Endothelial cell of umbilical vein (primary cell): ENCODE data around the gene ZSCAN12. TPM values are rescaled to one million over a fixed set of nuclear protein-coding genes. Genes with fewer than 3 reads are reported as not detected.

ENCODE experiments used
- BruUV-seq: library from RNA; stranded (reverse); fragments of 400-500 nt; replicated peaks from 2 replicates; lab custom pipeline; 2021; lab: Mats Ljungman, UMichigan
- CTCF ChIA-PET: fragments of 300-600, 350-600 bp; sonication (Branson Sonifier 250); formaldehyde crosslinking; loops from one replicate; lab custom pipeline; 2021; ENCODE audit warnings: antibody characterized with exemption, inconsistent platforms; lab: Charles Lee
- POLR2A ChIA-PET: fragments of 300-600, 350-600 bp; sonication (Branson Sonifier 250); formaldehyde crosslinking; loops from one replicate; lab custom pipeline; 2021; ENCODE audit warnings: antibody characterized with exemption, inconsistent platforms; lab: Charles Lee
- DNase-seq: peaks from one replicate; pipeline ENCODE4 v3.0.0-alpha.2; 2011; ENCODE audit warnings: low read depth, low spot score
- FAIRE-seq: peaks from 2 replicates; lab custom pipeline; 2011; peaks lifted over from hg19 to GRCh38; lab: Jason Lieb, UNC
- H2AFZ ChIP-seq: 2 replicates; pipeline ENCODE4 v1.6.0; 2012; ENCODE audit warnings: low read depth, low read length, control low read depth, inconsistent platforms
- H3K27ac ChIP-seq: 2 replicates; pipeline ENCODE4 v1.5.1; 2011; ENCODE audit warnings: low read depth, mild to moderate bottlenecking, control low read depth, low read length, moderate library complexity; ENCODE audit not compliant: insufficient read depth
- H3K27me3 ChIP-seq, 2 experiments: 2 replicates each; pipeline versions ENCODE4 v1.6.0 to v1.6.1; 2011; ENCODE audit warnings: low read length in 2 of 2, mixed read lengths in 1 of 2; ENCODE audit not compliant: control insufficient read depth in 2 of 2, insufficient read depth in 2 of 2
- H3K36me3 ChIP-seq, 2 experiments: 2 replicates in 1 of 2; 3 replicates in 1 of 2; pipeline ENCODE4 v1.5.1; 2011; ENCODE audit warnings: low read length in 2 of 2, mild to moderate bottlenecking in 1 of 2, moderate library complexity in 1 of 2; ENCODE audit not compliant: control insufficient read depth in 2 of 2, insufficient read depth in 2 of 2; ENCODE audit errors: extremely low read depth in 1 of 2
- H3K4me1 ChIP-seq: 3 replicates; pipeline ENCODE4 v1.5.1; 2011; ENCODE audit warnings: mild to moderate bottlenecking, low read length; ENCODE audit not compliant: control insufficient read depth, insufficient read depth; ENCODE audit errors: extremely low read depth
- H3K4me2 ChIP-seq: 2 replicates; pipeline ENCODE4 v1.6.1; 2011; ENCODE audit warnings: low read length, control low read depth, mixed read lengths; ENCODE audit not compliant: insufficient read depth
- H3K4me3 ChIP-seq, 3 experiments: fragments of 200-600 bp in 1 of 3; sonication (generic), shearing (Covaris generic) in 1 of 3; replicated peaks in 1 of 3; 2 replicates each; pipeline ENCODE4 v1.5.1; 2011 to 2016; ENCODE audit warnings: control low read depth in 3 of 3, low read length in 3 of 3, mild to moderate bottlenecking in 2 of 3, inconsistent platforms in 1 of 3, low read depth in 1 of 3, moderate library complexity in 1 of 3; ENCODE audit not compliant: insufficient read depth in 1 of 3
- H3K79me2 ChIP-seq: 2 replicates; pipeline ENCODE4 v1.6.0; 2012; ENCODE audit warnings: low read length, inconsistent platforms; ENCODE audit not compliant: control insufficient read depth, insufficient read depth
- H3K9ac ChIP-seq: replicated peaks from 2 replicates; pipeline ENCODE3; 2011; ENCODE audit warnings: low read length, control low read depth; ENCODE audit not compliant: insufficient read depth; ENCODE audit errors: extremely low read depth
- H3K9me1 ChIP-seq: replicated peaks from 3 replicates; pipeline ENCODE4 v1.6.0; 2011; ENCODE audit warnings: mild to moderate bottlenecking, low read length; ENCODE audit not compliant: control insufficient read depth, insufficient read depth; ENCODE audit errors: extremely low read depth
- H3K9me3 ChIP-seq: replicated peaks from 2 replicates; pipeline ENCODE4 v1.5.1; 2012; ENCODE audit warnings: low read length, inconsistent platforms; ENCODE audit not compliant: control insufficient read depth, insufficient read depth
- H4K20me1 ChIP-seq: replicated peaks from 2 replicates; pipeline ENCODE3; 2011; ENCODE audit warnings: mild to moderate bottlenecking, low read length; ENCODE audit not compliant: control insufficient read depth, insufficient read depth; ENCODE audit errors: extremely low read depth
- CTCF ChIP-seq, 2 donors: IDR thresholded peaks; 1 replicate in 1 of 2; 2 replicates in 1 of 2; pipeline ENCODE4 v1.5.1; 2011; ENCODE audit warnings: low read length in 2 of 2, mild to moderate bottlenecking in 2 of 2, moderate library complexity in 2 of 2, control low read depth in 1 of 2, inconsistent platforms in 1 of 2, low read depth in 1 of 2; ENCODE audit not compliant: insufficient read depth in 1 of 2; ENCODE audit errors: extremely low read depth in 1 of 2
- EZH2 ChIP-seq: IDR thresholded peaks from 2 replicates; pipeline ENCODE4 v1.6.1; 2012; ENCODE audit warnings: borderline replicate concordance, low read depth, mild to moderate bottlenecking, moderate library complexity, low read length, inconsistent platforms; ENCODE audit not compliant: severe bottlenecking
- FOS ChIP-seq: IDR thresholded peaks from 2 replicates; pipeline ENCODE4 v1.6.1; 2011; ENCODE audit warnings: mild to moderate bottlenecking, low read length, moderate library complexity, borderline replicate concordance; ENCODE audit not compliant: insufficient read depth
- GATA2 ChIP-seq: IDR thresholded peaks from 2 replicates; pipeline ENCODE4 v1.7.0; 2011; ENCODE audit warnings: low read depth, mild to moderate bottlenecking, moderate library complexity, mixed read lengths, low read length; ENCODE audit not compliant: insufficient read length, insufficient read depth
- JUN ChIP-seq: IDR thresholded peaks from 2 replicates; pipeline ENCODE4 v1.6.1; 2011; ENCODE audit warnings: borderline replicate concordance, low read depth; ENCODE audit not compliant: insufficient read length, insufficient read depth
- MAX ChIP-seq: IDR thresholded peaks from 2 replicates; pipeline ENCODE4 v1.6.1; 2011; ENCODE audit not compliant: insufficient read depth, insufficient read length
- MYC ChIP-seq: IDR thresholded peaks from one replicate; pipeline ENCODE4 v1.6.1; 2011; ENCODE audit warnings: mild to moderate bottlenecking, low read depth, low read length
- POLR2A ChIP-seq: IDR thresholded peaks from 2 replicates; pipeline ENCODE4 v1.6.1; 2012; ENCODE audit warnings: low read depth, mild to moderate bottlenecking, control low read depth, low read length
- POLR2AphosphoS5 ChIP-seq: IDR thresholded peaks from 2 replicates; pipeline ENCODE4 v1.6.1; 2012; ENCODE audit warnings: low read depth, mild to moderate bottlenecking, control low read depth, low read length, moderate library complexity; ENCODE audit not compliant: insufficient read depth
- dilution Hi-C: fragments of 300-500 bp; cut with MboI; formaldehyde crosslinking; loops from one replicate; pipeline ENCODE4 v1.15.0; 2019; ENCODE audit warnings: low sequenced_read_pairs; ENCODE audit not compliant: extremely low pct_ligation_motif_present
- intact Hi-C: fragments of 100-400 bp; cut with micrococcal nuclease; formaldehyde crosslinking; loops from one replicate; pipeline ENCODE4 v1.10.0; 2022
- polyA plus RNA-seq, 4 experiments: library from polyadenylated mRNA; depleted of rRNA in 3 of 4; stranded (reverse) in 3 of 4; unstranded in 1 of 4; fragments of >200 nt; gene quantifications; 2 replicates each; pipeline versions ENCODE4 v1.2.1 to v1.2.3, GENCODE V29; 2011 to 2012; ENCODE audit warnings: missing spikeins in 1 of 4
- total RNA-seq: library from RNA; stranded (reverse); gene quantifications from 2 replicates; pipeline ENCODE4 v1.2.3, GENCODE V29; 2021

ZSCAN12 gene
- total and polyA plus RNA-seq, 2 donors (not counting 3 experiments of a cell fraction or from before 2014, with no cell fraction given): 1.3 to 4.4 TPM

- Histone ChIP-seq H3K36me3 (no peaks in the 10 kb centered on the region), H3K27me3 (peaks cover 9 to 18% of the 10 kb centered on the region in 2 experiments), H3K9me1 (no peaks in the 10 kb centered on the region), H3K27ac (no peak overlapping the region), H3K4me2 (peak overlapping the region; percentile 100), H4K20me1 (no peaks in the 10 kb centered on the region), H3K4me1 (peaks cover 16% of the 10 kb centered on the region), H3K9me3 (no peaks in the 10 kb centered on the region), H3K9ac (peak overlapping the region; percentile 90), H2AFZ (peak overlapping the region; percentile 100), H3K4me3 (peak overlapping the region; percentile 58 to 95 (median 94)), H3K79me2 (peaks cover 19% of the 10 kb centered on the region)
- CTCF ChIA-PET: no interaction called here
- FAIRE-seq (no peak), DNase-seq (no peak)
- POLR2A ChIA-PET: no interaction called here
- TSS peak; percentile 91 for BruUV-seq
- TF ChIP-seq GATA2 (no peak), JUN (no peak), EZH2 (no peak)
- dilution Hi-C loops: no loop called here
- intact Hi-C loops: no loop called here
Measured at GRCh38 chr6:28400122-28400451, 540 bp upstream of the ZSCAN12 start.

- Histone ChIP-seq H3K9me3 (no peaks in the 10 kb centered on the region), H3K4me3 (no peak overlapping the region), H3K27ac (no peak overlapping the region), H3K36me3 (peaks cover 9 to 14% of the 10 kb centered on the region in 2 experiments), H3K9me1 (no peaks in the 10 kb centered on the region), H4K20me1 (no peaks in the 10 kb centered on the region), H3K27me3 (peaks cover 0 to 2% of the 10 kb centered on the region in 2 experiments), H3K79me2 (peaks cover 19% of the 10 kb centered on the region), H2AFZ (no peak overlapping the region), H3K4me1 (peaks cover 16% of the 10 kb centered on the region), H3K9ac (no peak overlapping the region), H3K4me2 (no peak overlapping the region)
- intact Hi-C loops: loop anchor here (5.0 kb wide), 2 partner anchors 91 to 191 kb away; a partner anchor contains a TSS
- FAIRE-seq (no peak), DNase-seq (no peak)
- TF ChIP-seq EZH2 (no peak), POLR2AphosphoS5 (no peak), CTCF (IDR thresholded peaks at IDR 0.05; ENCODE audit: extremely low read depth in 1 of 2, insufficient read depth in 1 of 2, low read depth in 1 of 2, low read length in 2 of 2) (no peak), FOS (no peak), MAX (no peak), JUN (no peak), GATA2 (no peak), MYC (no peak), POLR2A (no peak)
- no TSS peak for BruUV-seq
- ChIA-PET POLR2A (no interaction called here), CTCF (no interaction called here)
- dilution Hi-C loops: no loop called here
Measured at GRCh38 chr6:28395918-28396317, 3.6 kb downstream of the ZSCAN12 start.
